Vagina (tissue), 2 donors: ENCODE data around the gene MFSD6L. TPM values are rescaled to one million over a fixed set of nuclear protein-coding genes. Genes with fewer than 3 reads are reported as not detected.

Experiments
- DNase-seq, 2 donors: peaks; one replicate each; pipeline ENCODE4 v3.0.0-alpha.2; 2017; ENCODE audit errors: extremely low spot score in 2 of 2
- H3K27ac ChIP-seq: fragments of 200-600 bp; sonication (generic); one replicate; pipeline ENCODE4 v1.5.1; 2019
- H3K27me3 ChIP-seq: fragments of 200-600 bp; sonication (generic); one replicate; pipeline ENCODE4 v1.5.1; 2019
- H3K36me3 ChIP-seq, 2 donors: fragments of 200-600 bp; sonication (generic); one replicate each; pipeline ENCODE4 v1.5.1; 2017 to 2019
- H3K4me1 ChIP-seq: fragments of 200-600 bp; sonication (generic); one replicate; pipeline ENCODE4 v1.5.1; 2019
- H3K4me3 ChIP-seq, 2 donors: fragments of 200-600 bp; sonication (generic); 1 replicate in 1 of 2; 2 replicates in 1 of 2; pipeline ENCODE4 v1.5.1; 2016 to 2019
- H3K9me3 ChIP-seq: fragments of 200-600 bp; sonication (generic); one replicate; pipeline ENCODE4 v1.5.1; 2019
- CTCF ChIP-seq, 3 experiments: fragments of 450-650 bp in 2 of 3; fragments of 200-600 bp in 1 of 3; sonication (generic) in 1 of 3; IDR thresholded peaks; one replicate each; pipeline ENCODE4 v1.5.1; 2017 to 2019; ENCODE audit warnings: antibody characterized with exemption in 3 of 3, mild to moderate bottlenecking in 2 of 3, moderate library complexity in 2 of 3
- POLR2A ChIP-seq, 2 donors: fragments of 450-650 bp; IDR thresholded peaks; one replicate each; pipeline ENCODE4 v1.6.1; 2017; ENCODE audit warnings: antibody characterized with exemption in 2 of 2, mild to moderate bottlenecking in 2 of 2, moderate library complexity in 2 of 2
- POLR2AphosphoS5 ChIP-seq, 2 donors: sonication (generic); formaldehyde crosslinking; IDR thresholded peaks; one replicate each; pipeline ENCODE4 v1.9.0; 2017; ENCODE audit warnings: antibody characterized with exemption in 2 of 2, mild to moderate bottlenecking in 2 of 2, low read depth in 1 of 2; ENCODE audit not compliant: insufficient read depth in 1 of 2
- intact Hi-C: fragments of 100-400 bp; cut with DNase I; formaldehyde crosslinking; loops from one replicate; pipeline ENCODE4 v1.15.1; 2023
- total RNA-seq: library from RNA; depleted of rRNA; stranded (reverse); fragments of >200 nt; gene quantifications from one replicate; pipeline ENCODE4 v1.2.3, GENCODE V29; 2016

The MFSD6L gene
- total RNA-seq, 1 donor from 2014 or later = not detected

GRCh38 chr17:8792646-8793045 lies 6.5 kb downstream of the MFSD6L start:
- Histone ChIP-seq H3K4me3 (no peak overlapping the region), H3K27me3 (no peaks in the 10 kb centered on the region), H3K27ac (no peak overlapping the region), H3K9me3 (no peaks in the 10 kb centered on the region), H3K36me3 (no peaks in the 10 kb centered on the region), H3K4me1 (no peaks in the 10 kb centered on the region)
- intact Hi-C loops = no loop called here
- DNase-seq = no peak
- TF ChIP-seq POLR2A (IDR thresholded peaks at IDR 0.05) (no peak), CTCF (IDR thresholded peaks at IDR 0.05) (no peak), POLR2AphosphoS5 (IDR thresholded peaks at IDR 0.05; ENCODE audit: insufficient read depth in 1 of 2, low read depth in 1 of 2) (no peak)

- Histone ChIP-seq H3K4me3 (no peak overlapping the region), H3K27me3 (no peaks in the 10 kb centered on the region), H3K27ac (no peak overlapping the region), H3K9me3 (no peaks in the 10 kb centered on the region), H3K36me3 (no peaks in the 10 kb centered on the region), H3K4me1 (no peaks in the 10 kb centered on the region)
- intact Hi-C loops = no loop called here
- TF ChIP-seq CTCF (IDR thresholded peaks at IDR 0.05) (no peak), POLR2AphosphoS5 (IDR thresholded peaks at IDR 0.05; ENCODE audit: insufficient read depth in 1 of 2, low read depth in 1 of 2) (no peak), POLR2A (IDR thresholded peaks at IDR 0.05) (no peak)
- DNase-seq = peak in 1 of 2 donors; percentile 64
These were observed 7.3 kb downstream of the MFSD6L start for GRCh38 chr17:8791910-8792270.

DNA sequence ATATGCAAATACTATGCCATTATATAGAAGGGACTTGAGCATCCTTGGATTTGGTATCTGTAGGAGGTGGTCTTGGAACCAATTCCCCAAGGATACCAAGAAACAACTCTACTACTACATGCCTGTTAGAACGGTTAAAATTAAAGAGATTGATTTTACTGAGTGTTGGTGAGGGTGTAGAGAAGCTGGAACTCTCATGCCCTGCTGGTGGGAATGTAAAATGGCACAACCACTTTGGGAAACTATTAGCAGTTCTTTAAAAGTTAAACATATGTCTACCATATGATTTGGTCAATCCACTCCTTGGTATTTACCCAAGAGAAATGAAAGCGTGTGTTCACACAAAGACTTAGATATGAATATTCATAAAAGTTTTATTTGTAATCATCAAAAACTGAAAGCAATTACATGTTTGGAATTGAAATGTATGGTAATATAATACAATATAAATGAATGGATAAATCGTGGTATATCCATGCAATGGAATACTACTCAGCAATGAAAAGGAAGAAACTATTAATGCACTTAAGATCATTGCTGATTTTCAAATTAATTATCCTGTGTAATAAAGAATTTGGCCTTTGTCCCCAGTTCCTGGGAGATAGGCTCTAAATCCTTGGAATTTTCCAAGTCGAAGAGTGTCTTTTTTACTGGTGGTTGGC lies 7.8 kb downstream of the MFSD6L start:
- no peaks in the 10 kb centered on the region for H3K27me3 ChIP-seq
- no peak overlapping the region for H3K4me3 ChIP-seq
- no peaks in the 10 kb centered on the region for H3K9me3 ChIP-seq
- no peak overlapping the region for H3K27ac ChIP-seq
- no peaks in the 10 kb centered on the region for H3K4me1 ChIP-seq
- TF ChIP-seq POLR2AphosphoS5 (IDR thresholded peaks at IDR 0.05; ENCODE audit: insufficient read depth in 1 of 2, low read depth in 1 of 2) (no peak), CTCF (IDR thresholded peaks at IDR 0.05) (no peak), POLR2A (IDR thresholded peaks at IDR 0.05) (no peak)
- no peak for DNase-seq
- H3K36me3 ChIP-seq = no peaks in the 10 kb centered on the region
- intact Hi-C loops = no loop called here

DNA sequence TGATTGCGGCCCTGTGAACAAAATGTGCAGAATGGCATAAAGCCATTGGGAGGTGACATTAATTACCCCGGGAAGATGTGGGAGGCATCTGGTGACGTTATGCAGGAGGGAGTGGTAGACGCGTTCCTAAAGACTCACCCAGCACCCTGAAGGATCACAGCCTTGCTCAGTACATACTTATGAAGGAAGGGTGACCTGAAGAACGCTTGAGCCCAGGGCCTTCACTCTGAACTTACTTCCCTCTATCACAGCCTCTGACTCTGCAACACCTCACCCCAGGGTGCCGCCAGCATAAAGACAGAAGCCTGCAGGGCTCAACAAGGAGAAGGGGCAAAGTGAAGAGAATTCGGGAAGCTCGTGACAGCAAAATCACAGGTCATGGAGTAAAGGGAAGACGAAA lies 9.4 kb downstream of the MFSD6L start:
- Histone ChIP-seq H3K9me3 (no peaks in the 10 kb centered on the region), H3K4me3 (no peak overlapping the region), H3K27me3 (no peaks in the 10 kb centered on the region), H3K27ac (no peak overlapping the region), H3K4me1 (no peaks in the 10 kb centered on the region), H3K36me3 (no peaks in the 10 kb centered on the region)
- DNase-seq = no peak
- intact Hi-C loops = no loop called here
- no peak for TF ChIP-seq POLR2AphosphoS5 (IDR thresholded peaks at IDR 0.05; ENCODE audit: insufficient read depth in 1 of 2, low read depth in 1 of 2)
- TF ChIP-seq POLR2A (IDR thresholded peaks at IDR 0.05) = no peak
- TF ChIP-seq CTCF (IDR thresholded peaks at IDR 0.05) = no peak

- Histone ChIP-seq H3K27ac (no peak overlapping the region), H3K9me3 (no peaks in the 10 kb centered on the region), H3K27me3 (no peaks in the 10 kb centered on the region), H3K4me1 (no peaks in the 10 kb centered on the region), H3K4me3 (no peak overlapping the region), H3K36me3 (no peaks in the 10 kb centered on the region)
- DNase-seq = no peak
- TF ChIP-seq CTCF (IDR thresholded peaks at IDR 0.05) (no peak), POLR2AphosphoS5 (IDR thresholded peaks at IDR 0.05; ENCODE audit: insufficient read depth in 1 of 2, low read depth in 1 of 2) (no peak), POLR2A (IDR thresholded peaks at IDR 0.05) (no peak)
- intact Hi-C loops = no loop called here
These were observed 10.2 kb downstream of the MFSD6L start for GRCh38 chr17:8788998-8789397.
